ENCODE data around the gene IMP3. TPM values are rescaled to one million over a fixed set of nuclear protein-coding genes. Genes with fewer than 3 reads are reported as not detected.

IMP3 gene
- total and polyA plus RNA-seq, 9 of the 15 experiments (the other 6 are each of a cell fraction or from before 2014, with no cell fraction given): 14.5 to 160 (median 74.4) TPM

DNA sequence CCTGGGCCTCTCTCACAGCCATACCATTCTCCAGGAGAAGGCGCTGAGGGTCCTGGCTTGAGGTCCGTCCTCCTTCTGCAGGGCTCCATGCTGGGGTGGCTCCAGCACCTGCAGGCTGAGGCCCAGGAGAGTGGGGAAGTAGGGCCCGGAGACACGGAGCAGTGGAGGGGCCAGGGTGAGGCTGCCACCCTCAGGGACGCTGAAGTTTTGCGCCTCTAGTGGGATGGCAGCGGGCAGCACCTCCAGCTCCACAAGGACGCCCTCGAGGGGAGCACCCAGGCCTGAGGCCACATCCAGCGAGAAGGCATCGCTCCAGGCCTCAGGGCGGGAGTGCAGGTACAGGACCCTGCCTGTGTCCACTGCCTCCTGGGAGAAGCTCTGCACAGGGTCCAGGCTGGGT is 45.2 kb upstream of the IMP3 start:
- CTCF ChIA-PET (ENCODE audit: low intra/inter-chr PET ratio): interaction anchor here (0.9 to 2.1 kb wide), 2 partner anchors 44 to 117 kb away, joined by 5 to 10 read pairs; partner anchors contain the start of gene IMP3
- no peaks in the 10 kb centered on the region for H3K9me3 ChIP-seq (replicated peaks; ENCODE audit: control insufficient read depth, insufficient read depth, low read depth, low read length)
- intact Hi-C loops (cut with micrococcal nuclease): loop anchor here (2.0 to 10.0 kb wide), 2 partner anchors 118 to 240 kb away; no protein-coding TSS in a partner anchor
- FAIRE-seq (no peak), ATAC-seq (no peak), DNase-seq (ENCODE audit: extremely low read depth in 1 of 4, low spot score in 3 of 4) (no peak)
- no peak overlapping the region for H3K4me3 ChIP-seq
- 40% methylated on average over 11 of the region's 12 CpGs for WGBS (ENCODE audit: insufficient coverage, low coverage, missing lambda C conversion rate)
- no TSS peak for BruUV-seq (replicated peaks)
- in situ Hi-C loops (cut with MboI): loop anchor here (5.0 kb wide), 3 partner anchors 47 to 242 kb away; no protein-coding TSS in a partner anchor
- peaks cover 3% of the 10 kb centered on the region; the same call in 1 of the 2 replicates for H4K20me1 ChIP-seq (replicated peaks; ENCODE audit: control insufficient read depth, insufficient read depth, low read length)
- peaks cover 0 to 34% of the 10 kb centered on the region in 2 experiments; a peak in 3 of 5 replicates for H3K4me1 ChIP-seq (replicated peaks in 1 of 2; ENCODE audit: control insufficient read depth in 2 of 2, insufficient read depth in 2 of 2, low read length in 2 of 2)
- H2AFZ ChIP-seq (ENCODE audit: low read depth, low read length): no peak overlapping the region
- no peak overlapping the region for H3K27ac ChIP-seq (ENCODE audit: extremely low read depth, low read depth, low read length)
- no peaks in the 10 kb centered on the region for H3K27me3 ChIP-seq (ENCODE audit: control insufficient read depth in 2 of 2, insufficient read depth in 2 of 2, low read length in 2 of 2)
- POLR2A ChIA-PET: interaction anchor here (0.9 kb wide), 1 partner anchor 21 kb away, joined by 4 read pairs; no protein-coding TSS in a partner anchor
- no peaks in the 10 kb centered on the region for H3K9me1 ChIP-seq (ENCODE audit: control insufficient read depth, insufficient read depth, low read length)
- H3K9ac ChIP-seq (ENCODE audit: insufficient read depth in 1 of 2, low read depth in 2 of 2, low read length in 2 of 2): no peak overlapping the region; a peak in 1 of 4 replicates
- H3K79me2 ChIP-seq (ENCODE audit: control insufficient read depth, insufficient read depth, low read length): no peaks in the 10 kb centered on the region
- H3K4me2 ChIP-seq (ENCODE audit: insufficient read depth, low read length): no peak overlapping the region
- H3K36me3 ChIP-seq (ENCODE audit: control insufficient read depth, insufficient read depth, low read length): no peaks in the 10 kb centered on the region
- no peak for TF ChIP-seq POLR2H (tag; IDR thresholded peaks at IDR 0.05; ENCODE audit: low read depth)
- no peak for TF ChIP-seq KAT2B (IDR thresholded peaks at IDR 0.05; ENCODE audit: low read depth, low read length)
- no peak for TF ChIP-seq ADNP (tag; IDR thresholded peaks at IDR 0.05)
- TF ChIP-seq MYC (IDR thresholded peaks at IDR 0.05; ENCODE audit: low read depth, low read length): no peak
- no peak for TF ChIP-seq MYC (CRISPR knock-in tag; IDR thresholded peaks at IDR 0.05; ENCODE audit: borderline replicate concordance, low read depth)
- TF ChIP-seq MYBL2 (IDR thresholded peaks at IDR 0.05; ENCODE audit: low read depth): no peak
- TF ChIP-seq MYBL2 (CRISPR knock-in tag; IDR thresholded peaks at IDR 0.05; ENCODE audit: borderline replicate concordance): no peak
- TF ChIP-seq HNRNPH1 (optimal IDR thresholded peaks at IDR 0.05; ENCODE audit: low read depth, low read length): no peak
- no peak for TF ChIP-seq SPI1 (IDR thresholded peaks at IDR 0.05; ENCODE audit: borderline replicate concordance, low read depth, low read length)
- no peak for TF ChIP-seq POLR3G (IDR thresholded peaks at IDR 0.05; ENCODE audit: extremely low read depth, insufficient read length, insufficient replicate concordance)
- no peak for TF ChIP-seq ZNF586 (CRISPR knock-in tag; conservative IDR thresholded peaks at IDR 0.05)
- no peak for TF ChIP-seq ZNF584 (CRISPR knock-in tag; IDR thresholded peaks at IDR 0.05; ENCODE audit: low read depth)
- no peak for TF ChIP-seq ZNF778 (CRISPR knock-in tag; IDR thresholded peaks at IDR 0.05)
- no peak for TF ChIP-seq ZNF197 (CRISPR knock-in tag; IDR thresholded peaks at IDR 0.05; ENCODE audit: low read depth)
- TF ChIP-seq ZKSCAN3 (CRISPR knock-in tag; IDR thresholded peaks at IDR 0.05): no peak
- TF ChIP-seq WHSC1 (IDR thresholded peaks at IDR 0.05; ENCODE audit: low read length): no peak
- TF ChIP-seq SUPT5H (IDR thresholded peaks at IDR 0.05): no peak
- TF ChIP-seq, protein P1, sequence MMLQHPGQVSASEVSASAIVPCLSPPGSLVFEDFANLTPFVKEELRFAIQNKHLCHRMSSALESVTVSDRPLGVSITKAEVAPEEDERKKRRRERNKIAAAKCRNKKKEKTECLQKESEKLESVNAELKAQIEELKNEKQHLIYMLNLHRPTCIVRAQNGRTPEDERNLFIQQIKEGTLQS (IDR thresholded peaks at IDR 0.05): no peak
- TF ChIP-seq, protein P1 (CRISPR knock-in tag; conservative IDR thresholded peaks at IDR 0.05): no peak
- TF ChIP-seq, protein P2, sequence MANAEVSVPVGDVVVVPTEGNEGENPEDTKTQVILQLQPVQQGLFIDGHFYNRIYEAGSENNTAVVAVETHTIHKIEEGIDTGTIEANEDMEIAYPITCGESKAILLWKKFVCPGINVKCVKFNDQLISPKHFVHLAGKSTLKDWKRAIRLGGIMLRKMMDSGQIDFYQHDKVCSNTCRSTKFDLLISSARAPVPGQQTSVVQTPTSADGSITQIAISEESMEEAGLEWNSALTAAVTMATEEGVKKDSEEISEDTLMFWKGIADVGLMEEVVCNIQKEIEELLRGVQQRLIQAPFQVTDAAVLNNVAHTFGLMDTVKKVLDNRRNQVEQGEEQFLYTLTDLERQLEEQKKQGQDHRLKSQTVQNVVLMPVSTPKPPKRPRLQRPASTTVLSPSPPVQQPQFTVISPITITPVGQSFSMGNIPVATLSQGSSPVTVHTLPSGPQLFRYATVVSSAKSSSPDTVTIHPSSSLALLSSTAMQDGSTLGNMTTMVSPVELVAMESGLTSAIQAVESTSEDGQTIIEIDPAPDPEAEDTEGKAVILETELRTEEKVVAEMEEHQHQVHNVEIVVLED (CRISPR knock-in tag; IDR thresholded peaks at IDR 0.05): no peak
- TF ChIP-seq, protein P3, sequence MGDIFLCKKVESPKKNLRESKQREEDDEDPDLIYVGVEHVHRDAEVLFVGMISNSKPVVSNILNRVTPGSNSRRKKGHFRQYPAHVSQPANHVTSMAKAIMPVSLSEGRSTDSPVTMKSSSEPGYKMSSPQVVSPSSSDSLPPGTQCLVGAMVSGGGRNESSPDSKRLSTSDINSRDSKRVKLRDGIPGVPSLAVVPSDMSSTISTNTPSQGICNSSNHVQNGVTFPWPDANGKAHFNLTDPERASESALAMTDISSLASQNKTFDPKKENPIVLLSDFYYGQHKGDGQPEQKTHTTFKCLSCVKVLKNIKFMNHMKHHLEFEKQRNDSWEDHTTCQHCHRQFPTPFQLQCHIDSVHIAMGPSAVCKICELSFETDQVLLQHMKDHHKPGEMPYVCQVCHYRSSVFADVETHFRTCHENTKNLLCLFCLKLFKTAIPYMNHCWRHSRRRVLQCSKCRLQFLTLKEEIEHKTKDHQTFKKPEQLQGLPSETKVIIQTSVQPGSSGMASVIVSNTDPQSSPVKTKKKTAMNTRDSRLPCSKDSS (IDR thresholded peaks at IDR 0.05; ENCODE audit: low read depth, partially characterized antibody): no peak
